HG02981 (cell line): ENCODE data around the gene APOL3.
"Not testable (repeated sequence)": the region's sequence is repeated elsewhere in the genome, so short reads cannot be mapped to it uniquely, and the experiment has no call there.

Experiments
- ATAC-seq: cut with Tn5 transposase; IDR thresholded peaks from one replicate; pipeline ENCODE4 v1.9.1; 2021; ENCODE audit warnings: mild to moderate bottlenecking, moderate library complexity; ENCODE audit not compliant: unreplicated experiment

The APOL3 gene

GRCh38 chr22:36104435-36104834, 56.1 kb downstream of the APOL3 start:
- ATAC-seq, result no peak

GRCh38 chr22:36103891-36104290, 56.7 kb downstream of the APOL3 start:
- no peak for ATAC-seq

GRCh38 chr22:36102995-36103394, 57.6 kb downstream of the APOL3 start:
- no peak for ATAC-seq

- no peak for ATAC-seq
These were observed 58.8 kb downstream of the APOL3 start for GRCh38 chr22:36101756-36102155.

- ATAC-seq, result not testable (repeated sequence)
These were observed 59.6 kb downstream of the APOL3 start for GRCh38 chr22:36100908-36101307.

- no peak for ATAC-seq
These were observed 60.3 kb downstream of the APOL3 start for GRCh38 chr22:36100134-36100824.

GRCh38 chr22:36099561-36099960, 61.0 kb downstream of the APOL3 start:
- not testable (repeated sequence) for ATAC-seq

GRCh38 chr22:36097880-36098279, 62.7 kb downstream of the APOL3 start:
- ATAC-seq, result no peak

GRCh38 chr22:36090772-36091171, 69.8 kb downstream of the APOL3 start:
- ATAC-seq, result not testable (repeated sequence)
